Prostate gland (tissue), 2 donors: ENCODE measurements around the gene SEPHS1.

Experiments used
- CTCF ChIP-seq, 4 experiments: fragments of 200-600 bp in 2 of 4; fragments of 450-650 bp in 2 of 4; sonication (generic) in 2 of 4; IDR thresholded peaks; 1 replicate in 3 of 4; 2 replicates in 1 of 4; pipeline ENCODE4 v1.5.1; 2016 to 2019; ENCODE audit warnings: antibody characterized with exemption in 4 of 4, mild to moderate bottlenecking in 2 of 4, moderate library complexity in 2 of 4
- POLR2A ChIP-seq: fragments of 450-650 bp; IDR thresholded peaks from one replicate; pipeline ENCODE4 v1.6.1; 2016; ENCODE audit warnings: antibody characterized with exemption, mild to moderate bottlenecking
- POLR2AphosphoS5 ChIP-seq: sonication (generic); formaldehyde crosslinking; IDR thresholded peaks from one replicate; pipeline ENCODE4 v1.6.1; 2017; ENCODE audit warnings: antibody characterized with exemption

GRCh38 chr10:13354783-13355182 lies 6.7 kb upstream of the SEPHS1 start:
- TF ChIP-seq POLR2AphosphoS5 = no peak
- no peak for TF ChIP-seq CTCF (IDR thresholded peaks at IDR 0.05)
- TF ChIP-seq POLR2A = no peak
